ENCODE data around the gene CDH13.

CDH13 gene

DNA sequence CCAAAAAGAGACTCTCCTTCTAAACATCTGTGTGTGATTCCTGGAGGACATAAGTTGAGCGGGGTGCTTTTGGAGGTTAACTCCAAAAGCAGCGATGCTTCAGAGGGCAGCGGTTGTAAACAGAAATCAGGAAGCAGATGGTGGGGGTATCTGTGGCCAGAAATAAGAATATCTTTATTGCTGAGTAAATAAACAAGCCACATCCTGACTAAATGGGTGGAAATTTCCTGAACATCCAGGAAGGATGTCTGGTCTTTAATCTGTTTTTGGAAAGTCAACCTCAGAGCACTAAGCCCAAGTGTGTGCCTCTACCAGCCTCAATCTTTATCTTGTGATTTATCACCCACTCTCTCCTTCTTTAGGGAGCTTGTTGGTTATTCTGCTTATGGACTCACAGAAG, 123.3 kb downstream of the CDH13 start:
- DNase-seq (ENCODE audit: low read depth), result no peak
- no peak overlapping the region for H3K4me3 ChIP-seq (ENCODE audit: low read depth, low read length)
- TF ChIP-seq, protein P1, sequence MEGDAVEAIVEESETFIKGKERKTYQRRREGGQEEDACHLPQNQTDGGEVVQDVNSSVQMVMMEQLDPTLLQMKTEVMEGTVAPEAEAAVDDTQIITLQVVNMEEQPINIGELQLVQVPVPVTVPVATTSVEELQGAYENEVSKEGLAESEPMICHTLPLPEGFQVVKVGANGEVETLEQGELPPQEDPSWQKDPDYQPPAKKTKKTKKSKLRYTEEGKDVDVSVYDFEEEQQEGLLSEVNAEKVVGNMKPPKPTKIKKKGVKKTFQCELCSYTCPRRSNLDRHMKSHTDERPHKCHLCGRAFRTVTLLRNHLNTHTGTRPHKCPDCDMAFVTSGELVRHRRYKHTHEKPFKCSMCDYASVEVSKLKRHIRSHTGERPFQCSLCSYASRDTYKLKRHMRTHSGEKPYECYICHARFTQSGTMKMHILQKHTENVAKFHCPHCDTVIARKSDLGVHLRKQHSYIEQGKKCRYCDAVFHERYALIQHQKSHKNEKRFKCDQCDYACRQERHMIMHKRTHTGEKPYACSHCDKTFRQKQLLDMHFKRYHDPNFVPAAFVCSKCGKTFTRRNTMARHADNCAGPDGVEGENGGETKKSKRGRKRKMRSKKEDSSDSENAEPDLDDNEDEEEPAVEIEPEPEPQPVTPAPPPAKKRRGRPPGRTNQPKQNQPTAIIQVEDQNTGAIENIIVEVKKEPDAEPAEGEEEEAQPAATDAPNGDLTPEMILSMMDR (IDR thresholded peaks at IDR 0.05; ENCODE audit: low read depth, low read length, missing control alignments), result no peak
- in situ Hi-C loops (cut with HindIII; ENCODE audit: low sequenced_read_pairs), result no loop called here

DNA sequence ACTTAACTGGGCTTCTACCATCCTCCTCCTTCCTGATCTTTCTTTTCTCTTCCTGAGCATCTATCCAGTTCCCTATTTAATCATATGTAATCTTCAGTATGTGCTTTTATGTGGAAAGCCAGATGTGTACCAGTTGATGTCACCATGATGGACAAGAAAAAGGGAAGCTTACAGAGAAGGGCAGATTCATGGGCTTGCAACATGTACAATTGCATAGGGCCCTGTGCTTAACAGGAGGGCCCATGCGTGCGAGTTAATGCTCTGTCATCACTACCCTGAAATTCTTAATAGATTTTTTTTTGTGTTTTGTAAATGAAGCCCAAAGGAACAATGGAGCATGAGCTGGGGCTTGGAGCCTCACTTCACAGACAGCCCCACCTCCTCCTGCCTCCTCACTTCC, 124.3 kb downstream of the CDH13 start:
- H3K4me3 ChIP-seq (ENCODE audit: low read depth, low read length), result no peak overlapping the region
- TF ChIP-seq, protein P1 (IDR thresholded peaks at IDR 0.05; ENCODE audit: low read depth, low read length, missing control alignments), result no peak
- DNase-seq (ENCODE audit: low read depth), result no peak
- in situ Hi-C loops (cut with HindIII; ENCODE audit: low sequenced_read_pairs), result no loop called here

DNA sequence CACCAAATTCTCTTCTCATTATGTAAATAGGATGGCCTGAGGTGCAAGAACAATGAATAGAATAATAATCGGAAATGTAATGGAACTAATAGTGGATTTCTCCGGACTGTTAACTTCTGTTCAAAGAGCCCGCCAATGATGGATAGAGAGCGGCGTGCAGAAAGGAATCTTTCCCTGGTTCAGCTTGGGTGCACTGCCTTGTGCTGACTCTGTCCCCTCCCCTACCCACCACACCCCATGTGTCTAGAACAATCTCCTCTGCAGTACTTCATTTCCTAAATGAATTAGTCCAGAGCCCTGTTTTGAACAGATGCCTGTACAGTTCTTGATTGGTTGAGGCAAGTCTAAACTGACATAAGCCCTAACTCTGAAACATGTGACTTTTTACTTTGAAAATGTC, 125.4 kb downstream of the CDH13 start:
- in situ Hi-C loops (cut with HindIII; ENCODE audit: low sequenced_read_pairs), result no loop called here
- no peak overlapping the region for H3K4me3 ChIP-seq (ENCODE audit: low read depth, low read length)
- DNase-seq (ENCODE audit: low read depth), result no peak
- TF ChIP-seq, protein P1 (IDR thresholded peaks at IDR 0.05; ENCODE audit: low read depth, low read length, missing control alignments), result no peak

DNA sequence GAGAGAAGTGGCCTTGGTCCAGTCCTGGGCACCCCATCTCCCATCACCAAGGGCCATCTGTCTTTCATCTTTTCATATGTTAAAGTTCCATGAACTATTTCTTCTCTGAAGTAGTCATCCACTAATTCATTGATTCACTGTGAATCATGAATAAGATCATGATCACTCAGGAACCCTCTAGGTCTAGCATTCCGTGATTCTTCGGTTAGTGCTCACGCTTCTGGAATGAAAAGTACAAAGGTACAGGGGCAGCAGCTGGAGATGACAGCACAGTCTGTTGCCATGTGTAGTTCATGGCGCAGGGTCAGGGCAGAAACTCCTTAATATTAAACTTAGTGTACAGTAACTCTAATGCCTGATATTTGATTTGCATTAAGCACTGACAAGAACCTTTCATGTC, 127.1 kb downstream of the CDH13 start:
- no peak for DNase-seq (ENCODE audit: low read depth)
- in situ Hi-C loops (cut with HindIII; ENCODE audit: low sequenced_read_pairs), result no loop called here
- H3K4me3 ChIP-seq (ENCODE audit: low read depth, low read length), result no peak overlapping the region
- TF ChIP-seq, protein P1 (IDR thresholded peaks at IDR 0.05; ENCODE audit: low read depth, low read length, missing control alignments), result no peak

DNA sequence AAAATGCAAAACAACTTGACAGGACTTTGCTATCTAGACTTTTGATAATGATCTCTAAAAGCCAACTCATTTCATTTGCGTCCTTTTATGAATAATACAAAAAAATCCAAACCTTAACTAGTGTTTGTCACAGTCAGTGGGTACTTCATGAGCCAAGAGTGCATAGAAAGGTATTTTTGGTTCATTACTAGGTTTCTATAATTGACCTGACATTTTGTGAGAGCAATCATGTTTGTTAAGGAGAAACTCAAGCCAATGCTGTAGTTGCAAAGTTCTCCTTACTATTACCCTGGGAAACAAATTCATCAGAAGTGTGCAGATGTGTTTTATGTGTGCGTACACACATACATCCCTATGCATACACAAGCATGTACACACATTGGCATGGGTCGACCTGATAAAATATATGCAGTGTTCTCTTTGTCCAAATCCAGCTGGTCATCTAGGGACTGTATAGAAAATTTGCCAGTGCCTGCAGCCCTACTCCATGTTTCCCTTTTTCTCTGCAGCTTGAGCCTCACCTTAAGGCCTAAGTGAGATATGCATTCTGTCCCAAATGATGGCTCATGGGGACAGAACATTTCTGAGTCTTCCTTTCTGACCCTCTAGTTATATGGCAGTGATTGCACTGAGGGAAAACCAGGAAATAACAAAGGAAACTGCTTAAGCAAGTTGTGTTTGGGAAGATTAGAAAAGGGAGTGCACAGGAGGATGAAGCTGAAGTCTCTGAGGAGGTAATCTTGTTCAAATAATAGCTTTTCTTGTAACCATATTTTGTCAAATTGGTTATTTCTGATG, 128.1 kb downstream of the CDH13 start:
- TF ChIP-seq, protein P1 (IDR thresholded peaks at IDR 0.05; ENCODE audit: low read depth, low read length, missing control alignments), result no peak
- DNase-seq (ENCODE audit: low read depth), result no peak
- H3K4me3 ChIP-seq (ENCODE audit: low read depth, low read length), result no peak overlapping the region
- in situ Hi-C loops (cut with HindIII; ENCODE audit: low sequenced_read_pairs), result no loop called here

DNA sequence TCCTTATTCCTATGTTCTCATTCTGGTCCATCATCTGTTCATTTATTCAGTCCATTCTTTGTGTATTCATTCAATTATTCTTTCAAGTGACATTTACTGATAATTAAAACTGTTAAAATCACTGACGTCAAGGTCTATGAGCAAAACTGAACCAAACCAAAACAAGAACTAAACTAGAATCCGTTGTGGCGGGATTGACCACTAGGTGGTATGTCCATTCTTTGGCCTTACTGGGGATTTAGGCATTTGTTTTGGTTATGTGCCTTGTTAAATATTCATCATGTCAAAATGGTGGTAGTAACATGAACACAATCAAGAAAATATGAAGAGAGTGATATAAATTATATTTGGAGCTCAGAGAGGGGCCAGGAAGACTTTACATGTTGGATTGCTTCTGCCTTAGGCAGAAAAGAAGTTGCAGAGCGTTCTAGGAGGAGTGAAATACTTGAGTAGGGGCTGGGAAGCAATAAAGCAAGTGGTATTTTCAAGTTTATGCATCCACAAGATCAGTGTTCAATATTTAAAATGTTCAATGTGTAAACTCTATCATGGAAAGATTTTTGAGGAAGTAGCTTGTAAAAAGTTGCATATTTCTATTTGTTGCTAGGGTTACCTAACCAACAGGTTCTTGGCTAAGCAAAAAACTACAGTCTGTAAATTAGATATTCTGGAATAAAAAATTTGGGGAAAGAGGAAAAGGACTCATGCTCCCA, 129.0 kb downstream of the CDH13 start:
- DNase-seq (ENCODE audit: low read depth), result no peak
- TF ChIP-seq, protein P1 (IDR thresholded peaks at IDR 0.05; ENCODE audit: low read depth, low read length, missing control alignments), result peak; percentile 50
- no peak overlapping the region for H3K4me3 ChIP-seq (ENCODE audit: low read depth, low read length)
- in situ Hi-C loops (cut with HindIII; ENCODE audit: low sequenced_read_pairs), result no loop called here
